Nephron progenitor cell (in vitro differentiated cells): Measurements from ENCODE around the gene KLHL35.

ENCODE experiments used
- DNase-seq: peaks from one replicate; pipeline ENCODE4 v3.0.0; 2021
- H3K27ac Mint-ChIP-seq: 2 replicates; pipeline ENCODE4 v1.8.0; 2021; ENCODE audit warnings: mild to moderate bottlenecking, moderate library complexity, mixed read lengths
- H3K27me3 Mint-ChIP-seq: 2 replicates; pipeline ENCODE4 v1.8.0; 2021; ENCODE audit warnings: mild to moderate bottlenecking, low read depth, mixed read lengths; ENCODE audit not compliant: poor library complexity
- H3K36me3 Mint-ChIP-seq: 2 replicates; pipeline ENCODE4 v1.8.0; 2021; ENCODE audit warnings: low read depth, mixed read lengths
- H3K4me1 Mint-ChIP-seq: 2 replicates; pipeline ENCODE4 v1.8.0; 2021; ENCODE audit warnings: mixed read lengths
- H3K4me3 Mint-ChIP-seq: 2 replicates; pipeline ENCODE4 v1.8.0; 2021; ENCODE audit warnings: mild to moderate bottlenecking, moderate library complexity, mixed read lengths
- H3K9me3 Mint-ChIP-seq: 2 replicates; pipeline ENCODE4 v1.8.0; 2021; ENCODE audit warnings: mild to moderate bottlenecking, moderate library complexity, mixed read lengths
- TF ChIP-seq, protein P1 (sequence below): fragments of 200-600 bp; sonication (generic); IDR thresholded peaks from 2 replicates; pipeline ENCODE4 v1.5.0; 2021; ENCODE audit warnings: antibody characterized with exemption

Gene KLHL35

DNA sequence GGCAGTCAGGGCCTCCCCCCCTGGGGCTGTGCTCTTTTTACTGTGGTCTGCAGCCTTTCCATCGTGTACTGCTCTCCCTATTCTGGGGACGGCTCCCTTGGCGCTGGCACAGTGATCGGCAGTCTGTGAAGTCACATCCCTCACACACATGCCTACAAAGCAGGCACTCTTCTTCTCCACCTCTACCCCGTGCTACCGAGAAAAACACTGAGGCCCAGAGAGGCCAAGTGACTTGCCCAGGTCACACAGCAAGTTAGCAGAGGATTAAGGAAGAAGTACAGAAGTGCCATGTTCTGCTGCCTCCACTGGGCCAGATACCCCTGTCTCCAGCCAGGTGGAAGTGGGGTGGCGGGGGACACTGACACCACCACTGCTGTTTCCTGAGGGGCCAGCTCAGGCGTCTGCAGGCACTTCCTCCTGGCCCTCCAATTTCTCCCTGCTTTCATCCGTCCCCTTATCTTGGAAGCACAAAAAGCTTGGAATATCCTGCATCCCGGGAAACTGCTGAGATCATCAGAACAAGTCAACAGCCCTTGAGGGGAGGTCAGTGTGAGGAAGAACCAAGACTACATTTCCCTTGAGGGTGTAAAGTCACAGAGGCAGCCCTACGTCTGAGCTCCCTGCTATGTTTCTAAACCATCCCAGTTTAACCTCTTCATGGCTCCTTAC, 30.2 kb upstream of the KLHL35 start:
- DNase-seq = no peak
- H3K4me3 Mint-ChIP-seq = no peak overlapping the region
- H3K4me1 Mint-ChIP-seq = peaks cover 46% of the 10 kb centered on the region
- H3K9me3 Mint-ChIP-seq = no peaks in the 10 kb centered on the region
- H3K27me3 Mint-ChIP-seq = peaks cover 3% of the 10 kb centered on the region
- H3K36me3 Mint-ChIP-seq = no peaks in the 10 kb centered on the region
- TF ChIP-seq, protein P1, sequence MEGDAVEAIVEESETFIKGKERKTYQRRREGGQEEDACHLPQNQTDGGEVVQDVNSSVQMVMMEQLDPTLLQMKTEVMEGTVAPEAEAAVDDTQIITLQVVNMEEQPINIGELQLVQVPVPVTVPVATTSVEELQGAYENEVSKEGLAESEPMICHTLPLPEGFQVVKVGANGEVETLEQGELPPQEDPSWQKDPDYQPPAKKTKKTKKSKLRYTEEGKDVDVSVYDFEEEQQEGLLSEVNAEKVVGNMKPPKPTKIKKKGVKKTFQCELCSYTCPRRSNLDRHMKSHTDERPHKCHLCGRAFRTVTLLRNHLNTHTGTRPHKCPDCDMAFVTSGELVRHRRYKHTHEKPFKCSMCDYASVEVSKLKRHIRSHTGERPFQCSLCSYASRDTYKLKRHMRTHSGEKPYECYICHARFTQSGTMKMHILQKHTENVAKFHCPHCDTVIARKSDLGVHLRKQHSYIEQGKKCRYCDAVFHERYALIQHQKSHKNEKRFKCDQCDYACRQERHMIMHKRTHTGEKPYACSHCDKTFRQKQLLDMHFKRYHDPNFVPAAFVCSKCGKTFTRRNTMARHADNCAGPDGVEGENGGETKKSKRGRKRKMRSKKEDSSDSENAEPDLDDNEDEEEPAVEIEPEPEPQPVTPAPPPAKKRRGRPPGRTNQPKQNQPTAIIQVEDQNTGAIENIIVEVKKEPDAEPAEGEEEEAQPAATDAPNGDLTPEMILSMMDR = no peak
- H3K27ac Mint-ChIP-seq = no peak overlapping the region

DNA sequence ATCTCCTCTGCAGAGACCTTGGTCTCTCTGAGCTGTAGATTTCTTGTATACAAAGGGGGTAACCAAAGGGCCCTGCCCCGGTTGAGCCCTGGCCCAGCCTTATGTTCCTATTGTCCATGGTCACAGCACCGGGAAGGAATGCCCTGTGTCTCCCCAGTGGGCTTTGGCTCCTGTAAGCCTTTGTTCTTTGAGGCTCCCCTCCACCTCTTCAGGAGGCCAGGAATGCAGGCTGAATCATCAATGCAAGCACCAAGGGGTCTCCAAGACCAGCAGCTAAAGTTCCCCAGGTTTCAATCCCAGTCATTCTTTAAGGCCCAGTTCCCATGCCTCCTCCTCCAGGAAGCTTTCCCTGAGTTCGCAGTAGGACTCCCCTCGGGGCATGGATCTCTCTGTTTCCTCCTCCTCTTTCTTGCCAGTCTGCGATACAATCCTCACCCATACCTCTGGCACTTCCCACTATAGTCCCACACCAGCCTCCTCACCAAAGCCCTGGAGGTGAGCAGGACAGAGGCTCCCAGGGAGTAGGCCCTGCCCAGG, 29.2 kb upstream of the KLHL35 start:
- TF ChIP-seq, protein P1 = no peak
- Mint-ChIP-seq H3K4me3 (no peak overlapping the region), H3K4me1 (peaks cover 35% of the 10 kb centered on the region), H3K27me3 (peaks cover 3% of the 10 kb centered on the region), H3K36me3 (no peaks in the 10 kb centered on the region), H3K27ac (no peak overlapping the region), H3K9me3 (no peaks in the 10 kb centered on the region)
- DNase-seq = no peak

- no peak for DNase-seq
- Mint-ChIP-seq H3K4me3 (no peak overlapping the region), H3K9me3 (no peaks in the 10 kb centered on the region), H3K4me1 (peaks cover 31% of the 10 kb centered on the region), H3K36me3 (no peaks in the 10 kb centered on the region), H3K27me3 (peaks cover 6% of the 10 kb centered on the region), H3K27ac (no peak overlapping the region)
- TF ChIP-seq, protein P1 = no peak
These were observed 28.1 kb upstream of the KLHL35 start for GRCh38 chr11:75461151-75461550.

DNA sequence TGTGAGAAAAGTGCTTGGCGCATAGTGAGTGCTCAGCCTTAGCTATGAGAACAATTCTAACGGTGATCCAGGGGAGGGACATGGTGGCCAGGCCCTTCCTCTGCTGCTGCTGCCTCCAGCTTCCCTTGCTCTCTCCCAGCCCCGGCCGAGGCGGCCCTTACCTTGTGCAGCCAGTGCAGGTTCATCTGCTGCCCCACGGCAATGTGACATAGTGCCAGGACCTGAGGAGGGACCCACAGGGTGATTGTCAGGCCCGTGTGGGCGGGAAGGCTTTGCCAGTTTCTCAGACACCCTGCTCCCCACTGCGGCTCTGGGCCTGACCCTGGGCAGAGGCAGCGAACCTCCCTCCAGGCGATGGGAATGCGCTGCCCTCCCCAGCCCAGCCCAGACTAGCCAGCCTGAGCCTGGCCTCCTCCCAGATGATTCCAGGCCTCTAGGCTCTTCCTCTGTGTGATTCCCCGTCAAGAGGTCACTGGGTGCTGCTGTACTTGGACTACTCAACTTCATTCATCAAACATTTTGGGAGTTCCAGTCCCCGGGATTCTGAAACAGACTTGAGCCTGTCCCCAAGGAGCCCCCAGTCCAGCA, 23.7 kb upstream of the KLHL35 start:
- H3K9me3 Mint-ChIP-seq = no peaks in the 10 kb centered on the region
- TF ChIP-seq, protein P1 = no peak
- peaks cover 12% of the 10 kb centered on the region for H3K4me1 Mint-ChIP-seq
- no peak overlapping the region for H3K4me3 Mint-ChIP-seq
- DNase-seq = no peak
- no peaks in the 10 kb centered on the region for H3K36me3 Mint-ChIP-seq
- H3K27me3 Mint-ChIP-seq = peaks cover 22% of the 10 kb centered on the region
- no peak overlapping the region for H3K27ac Mint-ChIP-seq

- Mint-ChIP-seq H3K36me3 (no peaks in the 10 kb centered on the region), H3K9me3 (no peaks in the 10 kb centered on the region), H3K27me3 (peaks cover 35% of the 10 kb centered on the region), H3K4me3 (no peak overlapping the region), H3K4me1 (peaks cover 12% of the 10 kb centered on the region), H3K27ac (no peak overlapping the region)
- DNase-seq = no peak
- TF ChIP-seq, protein P1 = no peak
These were observed 22.0 kb upstream of the KLHL35 start for GRCh38 chr11:75454987-75455386.
